CD4-positive, alpha-beta T cell treated with Interleukin-1 beta for 1 hour (primary cell): ENCODE data around the gene PPAT.
"Not testable (repeated sequence)": the region's sequence is repeated elsewhere in the genome, so short reads cannot be mapped to it uniquely, and the experiment has no call there.

Source experiments
- DNase-seq, 2 donors: peaks; one replicate each; pipeline ENCODE4 v3.0.0-alpha.2; 2020 to 2022

Gene PPAT

GRCh38 chr4:56435140-56435926 is at the start of gene PPAT:
Gene PPAT, minus strand, starts transcription at chr4:56435615. Its CDS starts 138 bp downstream, at chr4:56435477.
- peak; percentile 97 to 98 for DNase-seq

GRCh38 chr4:56480691-56481090 is 45.3 kb upstream of the PPAT start:
- DNase-seq, result no peak

GRCh38 chr4:56477192-56477702 is 41.8 kb upstream of the PPAT start:
- DNase-seq, result no peak

GRCh38 chr4:56475917-56476316 is 40.5 kb upstream of the PPAT start:
- DNase-seq, result no peak

GRCh38 chr4:56469489-56470210 is 34.2 kb upstream of the PPAT start:
- DNase-seq, result no peak

- DNase-seq, result peak in 1 of 2 donors; percentile 4
Measured at GRCh38 chr4:56468097-56468422, 32.6 kb upstream of the PPAT start.

GRCh38 chr4:56467284-56468096 is 32.1 kb upstream of the PPAT start, which contains the start of gene SRP72:
Gene SRP72, plus strand, starts transcription at chr4:56467617. Its CDS starts 19 bp downstream, at chr4:56467636.
- peak; percentile 91 for DNase-seq

- DNase-seq, result no peak
Measured at GRCh38 chr4:56466910-56467283, 31.5 kb upstream of the PPAT start.

GRCh38 chr4:56466296-56466761 is 30.9 kb upstream of the PPAT start:
- peak in 1 of 2 donors; percentile 10 for DNase-seq

- no peak for DNase-seq
Measured at GRCh38 chr4:56465599-56466295, 30.3 kb upstream of the PPAT start.

GRCh38 chr4:56464581-56464980 is 29.2 kb upstream of the PPAT start:
- no peak for DNase-seq

GRCh38 chr4:56463711-56464110 is 28.3 kb upstream of the PPAT start:
- DNase-seq, result no peak

GRCh38 chr4:56462157-56462556 is 26.7 kb upstream of the PPAT start:
- no peak for DNase-seq

GRCh38 chr4:56460085-56460484 is 24.7 kb upstream of the PPAT start:
- no peak for DNase-seq

GRCh38 chr4:56450342-56450741 is 14.9 kb upstream of the PPAT start:
- no peak for DNase-seq

- not testable (repeated sequence) for DNase-seq
Measured at GRCh38 chr4:56449475-56449874, 14.1 kb upstream of the PPAT start.

GRCh38 chr4:56448301-56448700 is 12.9 kb upstream of the PPAT start:
- no peak for DNase-seq

GRCh38 chr4:56445699-56446098 is 10.3 kb upstream of the PPAT start:
- no peak for DNase-seq

- DNase-seq, result no peak
Measured at GRCh38 chr4:56444719-56445118, 9.3 kb upstream of the PPAT start.

GRCh38 chr4:56440983-56441382 is 5.6 kb upstream of the PPAT start:
- no peak for DNase-seq

- DNase-seq, result no peak
Measured at GRCh38 chr4:56438766-56439165, 3.4 kb upstream of the PPAT start.

- DNase-seq, result peak in 1 of 2 donors; percentile 4
Measured at GRCh38 chr4:56434599-56435139, 746 bp downstream of the PPAT start.
